ENCODE measurements around the gene CLRN3.

The CLRN3 gene

GRCh38 chr10:127892743-127893142 is at the start of gene CLRN3:
Gene CLRN3, minus strand, starts transcription at chr10:127892941. Its CDS starts 157 bp downstream, at chr10:127892784.
- no peak for DNase-seq

DNA sequence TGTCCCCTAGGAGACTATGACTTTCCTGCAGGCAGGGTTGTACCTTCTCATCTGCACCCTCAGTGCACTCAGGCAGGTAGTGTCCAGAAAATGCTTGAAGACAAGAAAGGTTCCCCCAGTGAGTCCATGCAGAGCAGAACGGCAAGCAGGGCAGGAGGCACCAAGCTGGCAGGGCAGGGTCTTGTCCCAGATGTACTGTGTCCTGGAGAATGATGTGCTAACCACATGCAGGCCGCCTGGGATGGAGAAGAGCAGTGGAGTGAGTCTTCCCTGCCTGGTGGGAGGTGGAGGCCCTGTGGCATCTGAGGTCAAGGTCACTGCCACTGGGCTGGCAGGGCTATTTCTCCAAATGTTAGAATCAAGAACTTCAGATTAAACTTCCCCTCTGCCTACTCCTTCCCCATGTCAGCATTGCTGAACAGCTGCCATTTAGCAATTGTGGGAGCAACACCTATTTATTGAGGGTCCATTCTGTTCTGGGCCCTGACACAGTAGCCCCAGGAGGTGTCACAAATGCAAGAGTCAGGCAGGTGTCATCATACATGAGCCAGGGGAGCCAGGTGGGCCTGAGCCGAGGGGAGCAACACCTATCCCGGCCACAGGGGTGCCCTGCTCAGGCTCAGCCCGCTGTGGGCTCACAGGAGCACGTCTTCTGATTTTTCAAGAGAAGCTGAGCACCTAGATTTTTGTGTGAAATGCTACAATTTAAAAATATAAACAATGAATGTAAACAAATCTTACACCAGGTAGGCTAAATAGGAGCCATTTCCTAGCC is 48.3 kb upstream of the CLRN3 start:
- no peak for DNase-seq

- no peak for DNase-seq
Observed at GRCh38 chr10:127939786-127940330, 47.1 kb upstream of the CLRN3 start.

- no peak for DNase-seq
Observed at GRCh38 chr10:127937915-127938463, 45.2 kb upstream of the CLRN3 start.

GRCh38 chr10:127937069-127937468 is 44.3 kb upstream of the CLRN3 start:
- DNase-seq: no peak

GRCh38 chr10:127935071-127935561 is 42.4 kb upstream of the CLRN3 start:
- no peak for DNase-seq

GRCh38 chr10:127934383-127934782 is 41.6 kb upstream of the CLRN3 start:
- no peak for DNase-seq

DNA sequence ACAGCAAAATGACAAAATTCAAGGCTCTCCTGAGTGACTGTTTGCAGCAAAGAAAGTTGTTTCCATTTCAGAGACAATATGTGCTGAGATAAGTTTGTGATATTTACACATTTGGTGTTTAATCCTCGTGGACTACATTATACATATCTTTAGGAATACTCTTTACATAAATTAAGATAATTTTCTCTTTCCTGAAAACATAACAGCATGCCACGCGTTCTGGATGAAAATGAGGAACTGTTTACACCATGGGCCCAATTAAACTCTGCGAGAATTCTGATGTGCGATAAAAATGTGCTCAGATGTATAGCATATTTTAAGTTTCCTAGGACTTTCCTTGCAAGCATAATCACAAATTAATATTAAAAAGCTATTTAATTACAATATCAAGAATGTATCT is 40.5 kb upstream of the CLRN3 start:
- DNase-seq: no peak

DNA sequence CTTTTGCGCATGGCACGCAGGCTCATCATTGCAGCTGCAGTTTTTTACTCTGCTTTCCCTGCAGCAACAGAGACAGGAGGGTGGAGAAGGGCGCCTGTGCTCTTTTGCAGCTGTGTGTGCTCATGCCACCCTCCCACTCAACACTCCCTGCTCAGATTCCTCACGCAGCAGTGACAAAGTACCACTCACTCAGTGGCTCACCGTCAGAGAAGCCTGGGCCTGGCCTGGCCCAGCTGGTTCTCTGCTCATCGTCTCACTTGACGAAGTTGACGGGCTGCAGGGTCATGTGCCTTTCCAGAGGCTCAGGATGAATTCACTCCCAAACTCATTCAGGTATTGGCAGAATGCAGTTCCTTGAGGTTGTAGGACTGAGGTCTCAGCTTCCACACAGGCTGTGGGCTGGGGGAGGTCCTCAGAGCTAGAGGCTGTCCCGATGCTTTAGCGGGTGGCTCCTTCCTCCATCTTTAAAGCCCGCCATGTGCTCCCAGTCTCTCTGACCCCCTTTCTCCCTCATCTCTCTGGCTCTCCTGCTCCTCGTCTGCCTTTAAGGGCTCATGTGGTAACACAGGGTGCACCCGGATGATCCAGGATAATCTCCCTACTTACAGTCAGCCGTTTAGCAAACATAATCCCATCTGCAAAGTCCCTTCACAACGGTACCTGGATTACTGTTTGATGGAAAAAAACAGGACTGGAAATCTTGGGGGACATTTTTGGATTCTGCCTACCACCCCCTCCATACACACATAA is 40.0 kb upstream of the CLRN3 start:
- DNase-seq: no peak

GRCh38 chr10:127928021-127928806 is 35.5 kb upstream of the CLRN3 start:
- no peak for DNase-seq

DNA sequence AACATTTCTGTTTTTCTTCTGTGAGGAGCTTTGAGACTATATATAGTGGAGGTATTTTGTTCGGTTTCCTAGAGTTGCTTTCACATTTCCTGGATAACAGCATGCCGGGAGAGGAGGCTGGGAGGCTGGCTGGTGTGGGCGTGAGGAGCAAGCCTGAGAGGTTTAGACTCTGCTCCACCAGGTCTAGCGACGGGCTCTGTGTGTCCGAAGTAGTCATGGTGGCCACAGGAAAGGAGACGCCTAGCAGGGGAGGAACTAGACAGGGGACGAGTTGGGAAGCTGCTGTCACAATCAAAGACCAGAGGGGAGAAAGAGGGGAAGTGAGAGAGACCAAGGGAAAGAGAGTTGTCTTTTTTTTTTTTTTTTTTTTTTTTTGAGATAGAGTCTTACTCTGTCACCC is 33.7 kb upstream of the CLRN3 start:
- no peak for DNase-seq

DNA sequence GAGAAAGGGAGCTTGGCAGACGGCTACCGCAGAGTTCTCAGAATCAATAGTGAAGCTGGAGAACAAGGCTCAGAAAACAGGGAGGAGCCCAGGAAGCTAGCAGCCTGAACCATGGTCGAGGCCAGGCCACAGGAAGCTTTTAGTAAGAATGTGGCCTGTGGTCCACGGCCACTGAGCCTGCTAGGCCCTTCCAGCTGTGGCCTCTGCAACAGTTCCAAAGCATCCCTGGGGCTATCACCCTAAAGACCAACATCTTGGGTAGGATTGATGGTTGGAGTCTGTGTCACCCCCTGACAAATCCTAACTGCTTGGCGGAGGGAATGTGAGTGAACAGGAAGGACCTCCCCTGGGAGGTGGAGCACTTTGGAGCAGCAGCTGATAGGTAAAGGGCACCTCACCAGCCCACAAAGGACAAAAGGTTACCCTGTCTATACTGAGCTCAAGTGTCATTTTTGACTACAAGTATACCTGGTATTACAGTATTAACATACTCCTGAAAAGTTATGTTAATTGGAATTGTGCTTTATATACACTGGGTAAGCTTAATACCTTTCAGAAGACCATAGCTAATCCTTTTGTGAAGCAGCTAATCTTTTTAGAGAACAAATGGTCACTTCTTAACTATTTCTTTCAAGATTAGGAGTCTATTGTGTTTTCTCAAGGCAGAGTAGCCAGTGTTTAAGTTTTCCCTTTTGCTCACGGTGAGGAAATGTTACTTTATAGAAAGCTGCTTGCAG is 32.9 kb upstream of the CLRN3 start:
- DNase-seq: no peak

GRCh38 chr10:127923646-127924045 is 30.9 kb upstream of the CLRN3 start:
- DNase-seq: no peak

GRCh38 chr10:127922675-127923366 is 30.1 kb upstream of the CLRN3 start:
- no peak for DNase-seq

GRCh38 chr10:127922206-127922605 is 29.5 kb upstream of the CLRN3 start:
- no peak for DNase-seq

GRCh38 chr10:127921753-127922145 is 29.0 kb upstream of the CLRN3 start:
- DNase-seq: no peak

DNA sequence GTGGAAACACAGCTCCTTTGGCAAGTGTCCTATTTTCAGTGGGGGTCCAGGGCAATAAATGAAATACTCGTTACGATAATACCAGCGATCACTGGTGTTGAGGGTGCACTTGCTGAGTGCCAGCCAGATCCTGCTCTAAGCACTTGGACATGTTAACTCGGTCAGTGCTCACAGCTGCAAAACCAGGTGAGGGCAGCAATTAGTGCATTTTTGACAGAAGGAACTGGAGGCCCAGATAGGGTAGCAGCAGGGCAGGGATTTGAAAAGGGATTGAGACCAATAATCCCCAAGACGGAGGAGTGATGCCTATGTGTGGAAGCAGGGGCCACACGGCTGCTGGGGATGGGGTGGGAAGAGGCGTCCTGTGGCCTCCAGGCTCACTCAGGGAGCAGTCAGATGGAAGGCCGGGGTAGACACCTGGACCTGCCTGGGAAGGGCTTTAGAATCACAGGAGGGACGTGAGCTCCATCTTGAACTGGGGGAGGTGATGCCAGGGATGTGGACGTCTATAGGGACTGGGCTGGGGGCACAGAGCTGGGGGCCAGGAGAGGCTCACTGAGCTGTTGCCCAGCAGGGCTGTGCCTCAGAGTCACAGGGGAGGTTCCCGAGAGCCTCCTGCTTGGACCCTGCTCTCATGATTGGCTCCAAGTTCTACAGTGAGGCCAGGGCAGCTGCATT is 28.5 kb upstream of the CLRN3 start:
- DNase-seq: no peak

GRCh38 chr10:127920306-127921074 is 27.7 kb upstream of the CLRN3 start:
- no peak for DNase-seq

DNA sequence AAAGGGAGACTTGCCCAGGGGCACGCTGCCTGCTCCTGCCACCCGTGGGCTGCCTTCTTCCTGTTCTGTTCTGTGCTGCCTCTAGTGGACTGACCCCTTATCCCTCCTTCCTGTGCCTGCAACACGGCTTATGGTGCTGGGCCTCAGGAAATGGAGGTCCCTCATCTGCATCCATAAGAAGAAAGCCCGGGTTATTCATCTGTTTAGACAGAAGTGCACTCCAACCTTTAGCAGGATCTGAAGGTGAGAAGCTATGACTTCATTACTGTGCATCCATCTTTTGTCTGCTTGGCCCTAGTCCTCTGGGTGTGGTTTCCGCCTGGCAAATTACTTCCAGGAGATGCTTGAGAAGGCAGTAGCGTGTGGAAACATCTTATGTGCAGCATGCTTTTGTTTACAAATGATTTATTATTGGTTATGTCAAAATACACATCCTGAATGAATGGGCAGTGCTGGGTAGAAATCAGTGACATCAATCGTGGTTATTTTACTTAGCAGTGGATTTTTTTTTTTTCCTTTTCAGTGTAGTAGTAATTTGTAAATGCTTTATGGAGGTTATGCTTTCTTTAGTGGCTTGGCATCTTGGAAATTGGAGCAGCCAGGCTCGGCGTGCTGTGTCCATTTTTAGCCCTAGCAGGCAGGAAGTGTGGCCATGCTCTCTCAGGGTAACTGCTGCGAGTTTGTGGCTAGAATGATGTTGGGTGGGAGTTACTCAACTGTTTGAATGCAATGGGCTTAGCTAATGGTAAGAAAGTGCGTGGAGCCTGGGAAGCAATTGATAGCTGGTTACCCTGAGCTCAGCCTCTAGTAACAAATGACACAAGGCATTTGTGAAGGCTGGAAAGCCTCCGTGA is 26.9 kb upstream of the CLRN3 start:
- no peak for DNase-seq
